ENCODE results near the gene PDCD1.
"Not testable (repeated sequence)": the region's sequence is repeated elsewhere in the genome, so short reads cannot be mapped to it uniquely, and the experiment has no call there.

Gene PDCD1

DNA sequence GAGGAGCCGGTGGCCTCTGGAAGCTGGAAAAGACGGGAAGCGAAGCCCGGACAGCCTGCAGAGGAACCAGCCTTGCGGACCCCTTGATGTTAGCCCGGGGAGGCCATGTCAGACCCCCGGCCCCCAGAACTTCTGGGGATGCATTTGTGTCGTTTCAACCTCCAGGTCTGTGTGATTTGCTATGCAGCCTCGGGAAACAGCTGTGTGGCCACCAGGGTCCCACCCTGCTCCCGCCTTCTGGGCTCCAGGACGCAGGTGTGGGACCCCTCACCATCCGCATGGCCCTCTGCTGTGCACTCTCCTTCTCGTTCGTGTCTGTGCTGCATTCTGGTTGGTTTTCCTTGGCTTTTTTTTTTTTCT lies 36.5 kb downstream of the PDCD1 start:
- DNase-seq = no peak

DNA sequence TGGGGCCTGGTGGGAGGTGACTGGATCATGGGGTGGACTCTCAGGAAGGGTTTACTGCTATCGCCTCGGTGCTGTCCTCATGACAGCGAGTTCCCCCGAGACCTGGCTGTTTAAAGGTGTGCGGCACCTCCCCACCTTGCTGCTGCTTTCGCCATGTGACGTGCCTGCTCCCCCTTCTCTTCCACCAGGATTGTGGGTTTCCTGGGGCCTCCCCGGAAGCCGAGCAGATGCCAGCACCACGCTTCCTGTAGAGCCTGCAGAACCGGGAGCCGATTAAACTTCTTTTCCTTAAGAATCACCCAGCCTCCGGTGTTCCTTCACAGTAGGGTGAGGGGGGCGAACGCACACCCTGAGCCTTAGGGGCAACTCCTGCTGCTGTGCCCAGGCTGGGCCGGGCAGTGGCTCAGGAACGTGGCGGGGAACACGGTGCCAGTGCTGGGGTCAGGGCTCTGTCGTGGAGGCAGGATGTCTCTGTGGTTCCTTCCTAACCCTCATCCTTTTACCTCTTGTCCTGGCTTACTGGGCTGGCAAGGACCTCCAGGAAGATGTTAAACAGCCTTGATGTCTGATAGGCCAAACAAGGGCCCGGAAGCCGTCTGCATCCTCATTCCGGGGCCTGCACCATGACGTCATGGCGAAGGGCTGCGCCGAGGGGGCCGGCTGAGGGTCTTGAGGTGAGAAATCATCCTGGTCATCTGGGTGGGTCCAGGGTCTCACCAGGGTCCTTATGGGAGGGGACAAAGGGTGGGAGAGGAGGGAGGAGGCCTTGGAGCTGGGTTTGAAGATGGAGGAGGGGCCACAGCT lies 37.0 kb downstream of the PDCD1 start:
- no peak for DNase-seq

DNA sequence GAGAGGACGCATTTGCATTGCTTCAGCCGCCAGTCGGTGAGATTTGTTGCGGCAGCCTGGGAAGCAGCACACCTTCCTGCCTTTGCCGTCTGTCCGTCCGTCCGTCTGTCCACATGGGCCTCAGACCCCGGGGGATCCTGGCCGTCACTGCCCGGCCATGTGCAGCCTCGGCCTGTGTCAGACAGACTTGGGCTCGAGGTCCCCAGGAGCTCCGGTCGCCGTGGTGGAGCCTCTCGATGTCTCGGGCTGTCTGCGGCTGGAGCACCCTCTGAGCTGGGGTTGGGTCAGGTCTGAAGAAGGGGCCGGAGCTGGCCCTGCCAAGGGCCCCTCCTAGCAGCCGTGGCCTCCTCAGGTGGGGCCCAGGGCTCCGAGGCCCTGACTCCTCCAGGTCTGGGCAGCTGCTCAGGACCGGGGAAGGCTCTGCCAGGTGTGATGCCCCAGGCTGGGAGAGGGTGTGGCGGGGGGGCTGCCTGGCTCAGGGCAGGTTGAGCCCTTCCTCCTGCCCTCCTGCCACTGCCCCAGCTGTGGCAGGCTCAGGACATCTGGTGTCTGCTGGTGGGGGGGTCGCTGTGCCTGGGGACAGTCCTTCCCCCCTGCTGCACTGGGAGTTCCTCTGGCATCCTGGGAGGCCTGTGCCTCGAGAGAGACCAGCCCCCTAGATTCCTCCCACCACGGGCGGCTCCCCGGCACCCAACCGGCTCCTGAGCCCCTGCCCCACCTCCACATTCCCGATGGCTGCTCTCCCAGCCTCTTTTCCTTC lies 37.9 kb downstream of the PDCD1 start:
- DNase-seq = no peak

DNA sequence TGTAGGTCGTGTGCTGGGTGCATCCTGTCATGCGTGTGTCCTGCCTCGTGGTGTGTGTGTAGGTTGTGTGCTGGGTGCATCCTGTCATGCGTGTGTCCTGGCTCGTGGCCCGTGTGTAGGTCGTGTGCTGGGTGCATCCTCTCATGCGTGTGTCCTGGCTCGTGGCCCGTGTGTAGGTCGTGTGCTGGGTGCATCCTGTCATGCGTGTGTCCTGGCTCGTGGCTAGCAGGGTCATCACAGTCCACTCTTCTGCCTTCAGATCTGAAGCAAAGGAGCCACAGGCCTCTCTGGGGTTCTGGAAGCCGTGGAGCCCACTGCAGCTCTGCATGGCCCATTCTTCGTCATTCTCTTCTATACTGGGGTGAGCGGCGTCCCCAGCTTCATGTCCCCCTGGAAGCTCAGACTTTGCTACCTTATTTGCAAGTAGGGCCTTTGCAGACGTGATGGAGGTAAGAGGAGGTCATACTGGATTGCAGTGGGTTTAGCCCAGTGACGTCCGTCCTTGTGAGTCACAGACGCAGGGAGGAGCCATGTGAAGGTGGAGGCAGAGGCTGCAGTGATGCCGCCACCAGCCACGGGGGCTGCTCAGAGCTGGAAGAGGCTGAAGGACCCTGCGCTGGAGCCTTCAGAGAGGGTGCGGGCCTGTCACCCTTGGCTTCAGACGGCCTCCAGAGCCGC lies 38.6 kb downstream of the PDCD1 start:
- not testable (repeated sequence) for DNase-seq

DNA sequence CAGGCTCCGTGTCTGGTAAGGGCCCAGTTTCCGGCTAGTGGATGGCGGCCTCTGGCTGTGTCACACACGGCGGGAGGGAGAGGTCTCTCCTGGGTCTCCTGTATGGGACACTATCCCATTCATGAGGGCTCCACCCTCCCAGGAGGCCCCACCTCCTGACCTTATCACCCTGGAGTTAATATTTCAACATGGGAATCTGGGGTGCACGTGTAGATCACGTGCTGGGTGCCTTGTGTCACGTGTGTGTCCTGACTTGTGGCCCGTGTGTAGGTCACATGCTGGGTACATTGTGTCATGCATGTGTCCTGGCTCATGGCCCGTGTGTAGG lies 39.8 kb downstream of the PDCD1 start:
- no peak for DNase-seq

DNA sequence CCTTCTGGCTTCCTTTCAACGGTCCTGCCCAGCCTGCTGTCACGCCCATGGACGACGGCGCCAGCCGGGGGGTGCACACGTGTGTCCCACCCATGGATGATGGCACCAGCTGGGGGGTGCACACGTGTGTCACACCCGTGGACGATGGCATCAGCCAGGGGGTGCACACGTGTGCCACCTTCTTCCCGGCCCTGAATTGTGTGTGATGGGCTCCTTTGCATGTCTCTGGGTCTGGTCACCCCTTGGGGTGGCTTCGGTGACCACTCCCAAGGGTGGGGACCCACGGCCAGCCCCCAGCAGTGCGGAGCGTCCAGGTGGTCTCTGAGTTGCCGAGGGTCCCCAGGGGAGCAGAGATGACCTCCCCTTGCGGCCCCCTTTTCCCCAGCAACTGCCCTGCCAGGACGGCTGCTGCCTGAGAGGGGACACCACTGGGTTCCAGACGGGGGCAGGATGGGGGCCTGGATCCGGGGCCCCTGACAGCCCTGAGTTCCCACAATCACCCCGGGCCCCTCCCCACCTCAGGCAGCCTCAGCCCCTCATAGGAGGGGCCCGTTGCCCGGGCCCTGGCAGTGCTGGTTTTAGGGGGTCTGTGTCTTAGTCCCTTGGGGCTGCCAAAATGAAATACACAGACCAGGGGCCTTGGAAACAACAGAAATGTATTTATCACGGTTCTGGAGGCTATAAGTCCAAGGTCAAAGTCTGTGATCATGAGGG lies 40.3 kb downstream of the PDCD1 start:
- DNase-seq = no peak

DNA sequence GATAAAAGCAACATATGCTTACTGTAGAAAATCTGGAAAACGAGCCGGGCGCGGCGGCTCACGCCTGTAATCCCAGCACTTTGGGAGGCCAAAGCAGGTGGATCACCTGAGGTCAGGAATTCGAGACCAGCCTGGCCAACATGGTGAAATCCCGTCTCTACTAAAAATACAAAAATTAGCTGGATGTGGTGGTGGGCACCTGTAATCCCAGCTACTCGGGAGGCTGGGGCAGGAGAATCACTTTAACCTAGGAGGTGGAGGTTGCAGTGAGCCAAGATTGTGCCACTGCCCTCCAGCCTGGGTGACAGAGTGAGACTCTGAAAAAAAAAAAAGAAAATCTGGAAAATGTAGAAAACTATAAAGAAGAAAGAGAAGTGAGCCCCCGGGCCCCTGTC lies 40.9 kb downstream of the PDCD1 start:
- not testable (repeated sequence) for DNase-seq

DNA sequence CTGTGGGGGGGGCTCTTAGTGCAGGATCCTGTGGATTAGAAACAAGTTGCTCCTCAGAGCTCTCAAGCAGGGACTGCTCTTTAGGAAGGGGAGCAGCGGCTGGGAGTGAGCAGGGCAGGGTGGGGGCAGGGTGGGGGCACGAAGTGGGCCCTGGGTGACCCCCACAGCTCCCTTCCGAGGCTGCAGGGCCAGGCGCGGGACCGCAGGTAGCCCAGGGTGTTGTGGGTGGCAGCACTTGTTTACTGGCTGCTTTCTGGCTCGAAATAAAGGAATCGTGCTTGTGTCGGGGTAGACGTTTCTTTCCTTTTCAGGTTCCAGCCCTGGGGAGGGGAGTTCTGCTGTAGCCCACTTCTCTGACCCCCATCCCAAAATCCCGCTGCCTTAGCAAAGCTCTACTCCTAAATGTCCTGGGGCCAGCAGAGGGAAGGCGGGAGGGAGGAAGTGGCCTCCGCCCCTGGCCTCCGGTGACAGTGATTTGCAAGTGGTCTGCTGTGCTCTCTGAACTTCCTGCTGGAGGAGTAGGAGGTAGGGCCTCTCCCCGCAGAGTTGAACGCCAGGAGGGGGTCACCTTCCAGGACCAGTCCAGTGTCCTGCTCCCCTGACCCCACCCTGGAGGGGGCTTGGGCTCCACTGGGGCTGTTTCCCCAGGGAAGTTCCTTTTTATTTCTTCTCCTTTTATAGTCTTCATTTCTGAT lies 41.4 kb downstream of the PDCD1 start:
- DNase-seq = no peak

DNA sequence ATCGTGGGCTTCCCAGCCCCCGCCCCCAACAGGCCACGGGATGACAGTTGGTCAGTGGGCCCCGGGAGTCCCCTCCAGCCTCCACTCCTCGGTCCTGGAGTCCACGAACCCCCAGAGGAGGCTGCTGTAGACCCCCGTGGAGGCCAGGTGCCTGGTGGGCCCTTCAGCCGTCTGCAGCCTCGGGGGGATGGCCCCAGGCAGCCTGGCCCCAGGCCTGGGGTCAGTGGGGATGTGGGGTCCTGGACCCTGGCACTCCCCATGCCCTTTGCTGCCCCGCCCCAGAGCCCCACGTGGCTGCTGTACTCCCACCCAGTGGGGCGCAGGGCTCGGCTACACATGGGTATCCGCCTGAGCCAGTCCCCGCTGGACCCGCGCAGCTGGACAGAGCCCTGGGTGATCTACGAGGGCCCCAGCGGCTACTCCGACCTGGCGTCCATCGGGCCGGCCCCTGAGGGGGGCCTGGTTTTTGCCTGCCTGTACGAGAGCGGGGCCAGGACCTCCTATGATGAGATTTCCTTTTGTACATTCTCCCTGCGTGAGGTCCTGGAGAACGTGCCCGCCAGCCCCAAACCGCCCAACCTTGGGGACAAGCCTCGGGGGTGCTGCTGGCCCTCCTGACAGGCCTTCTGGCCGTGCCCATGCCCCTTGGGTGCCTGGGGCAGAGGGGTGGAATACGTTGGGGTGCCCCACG lies 42.1 kb downstream of the PDCD1 start:
- no peak for DNase-seq

DNA sequence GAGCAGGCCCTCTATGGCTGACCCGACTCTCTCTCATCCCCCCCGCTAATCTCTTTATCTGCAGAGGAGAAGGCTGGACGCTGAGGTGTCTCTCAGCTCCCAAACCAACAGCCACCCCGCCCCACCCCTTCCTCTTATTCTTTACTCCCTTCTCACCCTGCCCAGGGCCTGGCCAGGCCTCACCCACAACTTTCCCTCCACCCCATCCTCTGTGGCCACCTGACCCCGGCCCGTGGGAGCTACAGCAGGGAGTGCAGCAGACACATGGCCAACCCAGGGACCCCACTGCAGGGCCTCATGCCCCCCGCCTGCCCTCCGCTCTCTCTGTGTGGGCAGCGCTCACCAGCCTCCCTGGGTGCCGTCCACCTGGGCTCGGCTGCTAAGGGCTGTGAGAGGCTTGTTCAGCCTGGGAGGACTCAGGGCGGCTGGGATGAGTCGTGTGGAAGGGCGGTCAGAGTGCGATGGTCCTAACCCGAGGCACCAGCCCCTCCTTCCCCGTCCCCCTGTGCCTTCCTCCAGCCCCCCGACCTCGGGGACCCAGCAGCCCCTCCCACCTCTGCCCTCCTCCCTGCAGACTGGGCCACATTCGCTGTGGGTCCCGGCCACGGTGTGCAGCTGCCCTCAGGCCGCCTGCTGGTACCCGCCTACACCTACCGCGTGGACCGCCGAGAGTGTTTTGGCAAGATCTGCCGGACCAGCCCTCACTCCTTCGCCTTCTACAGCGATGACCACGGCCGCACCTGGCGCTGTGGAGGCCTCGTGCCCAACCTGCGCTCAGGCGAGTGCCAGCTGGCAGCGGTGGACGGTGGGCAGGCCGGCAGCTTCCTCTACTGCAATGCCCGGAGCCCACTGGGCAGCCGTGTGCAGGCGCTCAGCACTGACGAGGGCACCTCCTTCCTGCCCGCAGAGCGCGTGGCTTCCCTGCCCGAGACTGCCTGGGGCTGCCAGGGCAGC lies 42.9 kb downstream of the PDCD1 start:
- no peak for DNase-seq

DNA sequence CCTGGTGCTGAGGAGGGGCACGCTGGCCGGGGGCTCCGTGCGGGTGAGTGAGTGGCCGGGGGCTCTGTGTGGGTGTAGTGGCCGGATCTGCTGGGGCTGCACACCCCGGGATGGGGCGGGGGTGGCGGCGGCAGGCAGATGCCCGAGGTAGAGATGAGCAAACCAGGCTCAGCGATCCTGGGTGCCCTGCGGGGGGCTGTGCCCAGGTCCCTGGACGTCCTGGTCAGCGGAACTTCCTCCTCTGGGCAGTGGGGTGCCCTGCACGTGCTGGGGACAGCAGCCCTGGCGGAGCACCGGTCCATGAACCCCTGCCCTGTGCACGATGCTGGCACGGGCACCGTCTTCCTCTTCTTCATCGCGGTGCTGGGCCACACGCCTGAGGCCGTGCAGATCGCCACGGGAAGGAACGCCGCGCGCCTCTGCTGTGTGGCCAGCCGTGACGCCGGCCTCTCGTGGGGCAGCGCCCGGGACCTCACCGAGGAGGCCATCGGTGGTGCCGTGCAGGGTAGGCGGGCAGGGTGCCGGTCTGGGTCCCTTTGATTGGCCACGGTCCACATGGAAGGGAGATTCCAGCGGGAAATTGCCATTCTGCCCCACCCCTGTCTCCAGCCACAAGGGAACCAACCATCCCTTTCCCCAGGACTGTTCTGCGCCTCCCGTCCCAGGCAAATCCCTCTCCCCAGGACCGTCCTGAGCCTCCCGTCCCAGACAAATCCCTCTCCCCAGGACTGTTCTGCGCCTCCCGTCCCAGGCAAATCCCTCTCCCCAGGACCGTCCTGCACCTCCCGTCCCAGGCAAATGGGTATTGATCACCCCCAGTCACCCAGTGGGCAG lies 43.8 kb downstream of the PDCD1 start:
- no peak for DNase-seq

DNA sequence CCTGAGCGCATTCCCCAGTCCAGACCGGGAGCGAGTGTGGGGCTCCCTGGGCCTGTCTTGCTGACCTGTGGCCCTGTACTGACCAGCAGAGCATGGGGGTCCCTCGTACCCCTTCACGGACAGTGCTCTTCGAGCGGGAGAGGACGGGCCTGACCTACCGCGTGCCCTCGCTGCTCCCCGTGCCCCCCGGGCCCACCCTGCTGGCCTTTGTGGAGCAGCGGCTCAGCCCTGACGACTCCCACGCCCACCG lies 44.4 kb downstream of the PDCD1 start:
- no peak for DNase-seq

DNA sequence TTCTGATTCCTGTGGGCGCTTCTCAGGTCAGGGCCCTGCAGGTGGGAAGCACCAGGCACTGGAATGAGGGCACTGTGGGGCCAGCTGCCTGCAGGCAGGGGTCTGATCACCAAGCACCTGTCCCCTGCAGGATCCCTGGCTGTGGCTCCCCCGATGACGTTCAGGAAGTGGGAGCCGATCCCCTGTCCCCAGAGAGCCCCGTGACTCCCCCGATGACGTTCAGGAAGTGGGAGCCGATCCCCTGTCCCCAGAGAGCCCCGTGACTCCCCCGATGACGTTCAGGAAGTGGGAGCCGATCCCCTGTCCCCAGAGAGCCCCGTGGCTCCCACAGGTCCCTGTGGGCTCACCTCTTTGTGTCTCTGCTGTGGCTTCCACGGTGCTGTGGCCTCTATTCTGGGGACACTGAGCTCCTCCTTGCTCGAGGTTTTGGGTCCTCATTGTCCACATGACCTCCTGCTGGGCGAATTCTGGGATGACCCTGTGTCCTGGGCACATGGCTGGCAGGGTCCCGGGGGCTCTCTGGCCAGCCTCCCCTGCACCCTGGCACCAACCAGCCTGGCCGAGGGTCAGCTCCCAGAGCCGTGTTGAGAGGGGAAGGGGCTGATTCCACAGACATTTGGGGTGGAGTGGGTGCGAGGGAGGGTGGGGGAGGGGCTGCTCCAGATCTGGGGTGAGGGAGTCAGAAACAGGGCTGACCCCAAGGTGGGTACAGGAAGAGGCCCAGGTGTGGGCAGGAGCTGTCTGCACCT lies 44.9 kb downstream of the PDCD1 start:
- no peak for DNase-seq

DNA sequence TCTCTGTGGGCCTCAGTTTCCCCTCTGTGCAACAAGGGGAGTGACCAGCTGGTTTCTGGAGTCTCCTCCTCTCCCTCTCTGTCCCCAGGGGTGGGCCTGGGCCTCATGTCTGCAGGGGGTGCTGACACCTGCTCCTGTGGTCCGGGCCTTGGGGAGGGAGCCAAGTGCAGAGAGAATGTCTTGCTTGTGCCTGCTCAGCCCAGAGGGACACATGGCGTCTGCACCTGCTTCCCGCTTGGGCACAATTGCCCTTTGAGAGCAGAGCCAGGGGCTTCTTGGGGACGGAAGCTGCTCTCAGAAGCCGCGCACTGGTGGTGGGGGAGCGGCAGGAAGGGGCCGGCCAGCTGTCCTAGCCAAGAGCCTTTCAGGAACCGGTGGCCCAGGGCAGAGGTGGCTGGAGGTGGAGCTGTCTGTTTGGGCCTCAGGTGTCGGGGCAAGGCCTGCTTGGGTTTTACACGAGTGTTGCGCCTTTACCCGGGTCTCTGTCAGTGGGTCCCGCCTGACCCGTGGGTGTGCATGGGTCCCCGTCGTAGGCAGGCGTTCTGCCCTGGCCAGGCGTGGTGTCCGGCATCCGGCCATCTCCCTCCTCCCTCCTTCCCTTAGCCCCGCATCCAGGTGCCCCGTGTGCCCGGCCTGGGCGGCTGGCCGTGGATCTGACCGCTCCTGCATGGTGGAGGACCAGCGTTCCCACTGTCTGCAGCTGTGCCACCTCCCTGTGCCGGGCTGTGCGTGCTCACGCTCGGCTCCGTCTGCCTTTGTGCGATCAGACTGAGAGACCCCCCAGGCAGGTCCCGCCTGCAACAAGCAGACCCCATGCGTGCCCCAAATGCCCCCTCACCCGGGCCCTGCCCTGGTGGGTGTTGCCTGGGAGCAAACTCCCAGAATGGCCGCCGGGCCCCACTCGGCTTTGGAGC lies 45.7 kb downstream of the PDCD1 start:
- DNase-seq = no peak

DNA sequence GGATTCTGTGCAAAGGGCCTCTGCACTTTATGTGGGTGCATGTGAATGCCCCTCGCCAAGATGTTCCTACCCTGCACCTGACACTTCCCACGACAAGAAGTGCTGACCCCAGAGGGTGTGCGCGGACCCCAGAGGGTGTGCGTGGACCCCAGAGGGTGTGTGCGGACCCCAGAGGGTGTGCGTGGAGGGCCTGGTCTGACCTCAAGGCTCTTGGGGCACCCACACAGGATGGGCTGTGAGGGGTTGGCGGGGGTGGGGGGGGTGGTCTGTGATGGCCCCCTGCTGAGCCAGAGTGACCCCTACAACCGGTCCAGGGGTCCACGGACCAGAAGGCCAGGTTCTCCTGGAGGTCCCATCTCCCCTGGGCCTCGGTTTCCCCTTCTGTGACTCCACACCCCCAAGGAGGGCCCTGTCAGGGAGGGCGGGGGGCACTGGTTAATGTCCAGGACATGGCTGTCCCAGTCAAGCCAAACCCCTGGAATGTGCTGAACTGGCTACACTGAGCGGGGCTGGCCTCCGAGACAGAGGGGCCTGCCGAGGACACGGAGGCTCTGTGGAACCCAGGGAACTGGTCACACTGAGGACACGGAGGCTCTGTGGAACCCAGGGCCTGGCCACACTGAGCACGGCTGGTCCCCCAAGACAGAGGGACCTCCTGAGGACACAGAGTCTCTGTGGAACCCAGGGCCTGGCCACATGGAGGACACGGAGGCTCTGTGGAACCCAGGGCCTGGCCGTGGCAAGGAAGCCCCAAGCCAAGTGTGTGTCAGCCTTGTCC lies 46.6 kb downstream of the PDCD1 start:
- DNase-seq = no peak

DNA sequence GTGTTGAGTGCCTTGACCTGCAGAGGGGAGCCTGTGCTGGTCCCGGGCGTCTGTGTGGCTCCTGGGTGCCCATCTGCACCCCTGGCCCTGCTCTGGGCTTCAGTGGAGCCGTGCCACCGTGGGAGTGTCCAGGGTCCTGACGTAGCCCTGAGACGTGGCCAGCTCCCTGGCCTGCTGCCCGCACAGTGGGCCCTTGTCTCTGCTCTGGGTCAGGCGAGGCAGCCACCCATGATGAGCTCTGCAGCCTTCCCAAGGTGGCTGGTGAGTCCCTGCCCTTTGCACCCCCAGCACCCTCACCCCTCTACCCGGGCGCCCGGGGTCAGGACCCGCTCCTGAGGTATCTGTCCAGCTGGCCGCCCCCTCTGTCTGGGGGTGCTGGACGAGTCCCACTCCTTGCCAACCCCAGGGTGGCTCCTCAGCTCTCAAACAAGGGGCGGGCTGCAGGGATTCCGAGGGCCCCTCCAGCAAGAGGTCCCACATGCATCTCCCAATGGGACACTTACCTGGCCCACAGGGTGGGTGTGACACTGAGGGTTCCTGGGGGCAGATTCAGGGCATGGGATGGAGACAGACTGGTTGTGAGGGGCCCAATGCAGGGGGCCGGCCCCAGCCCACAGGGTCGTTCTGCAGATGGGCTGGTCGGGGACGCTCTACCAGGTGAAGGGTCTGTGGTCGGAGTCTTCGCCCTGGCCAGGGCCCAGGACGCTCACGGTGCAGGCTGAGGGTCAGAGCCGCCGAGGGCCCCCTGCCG lies 47.3 kb downstream of the PDCD1 start:
- no peak for DNase-seq

Data from NCI-H345 (cell line).